HepG2 (cell line): ENCODE results near the gene RHBDD1. TPM values are rescaled to one million over a fixed set of nuclear protein-coding genes. Genes with fewer than 3 reads are reported as not detected.
A peak's percentile ranks its signal among the peaks of the same experiment; 100 is the strongest.

Source experiments
- ATAC-seq: fragments of 200-7000 bp; cut with Tn5 transposase; 3 replicates; pipeline ENCODE4 v1.9.1; 2020; ENCODE audit warnings: mild to moderate bottlenecking, moderate library complexity
- BruUV-seq: library from RNA; stranded (reverse); fragments of 400-500 nt; replicated peaks from 2 replicates; lab custom pipeline; 2021; lab: Mats Ljungman, UMichigan
- CTCF ChIA-PET: fragments of 300-600 bp; formaldehyde crosslinking; extraction: SDS; loops from one replicate; lab custom pipeline; 2021; ENCODE audit warnings: low total read pairs, inconsistent platforms, low intra/inter-chr PET ratio; lab: Yijun Ruan, JAX
- POLR2A ChIA-PET: fragments of 350-600 bp; sonication (Branson Sonifier 250); formaldehyde crosslinking; loops from one replicate; lab custom pipeline; 2020; ENCODE audit warnings: antibody characterized with exemption, inconsistent platforms; lab: Yijun Ruan, JAX
- DNase-seq: peaks from one replicate; pipeline ENCODE4 v3.0.0-alpha.2; 2015; ENCODE audit warnings: low spot score
- FAIRE-seq: peaks from 3 replicates; lab custom pipeline; 2011; peaks lifted over from hg19 to GRCh38; lab: Jason Lieb, UNC
- H2AFZ ChIP-seq: one replicate; pipeline ENCODE4 v1.6.1; 2011; ENCODE audit warnings: low read length, inconsistent platforms
- H3K27ac ChIP-seq: fragments of 300-600 bp; 3 replicates; pipeline ENCODE4 v1.8.0; 2011; ENCODE audit warnings: mixed run types, mild to moderate bottlenecking, mixed read lengths, low read length, inconsistent platforms; ENCODE audit not compliant: insufficient read depth; ENCODE audit errors: extremely low read length
- H3K27me3 ChIP-seq, 2 experiments: fragments of 200-600 bp in 1 of 2; 2 replicates in 1 of 2; 3 replicates in 1 of 2; pipeline versions ENCODE4 v1.6.0 to v1.8.0; 2011; ENCODE audit warnings: low read length in 2 of 2, mild to moderate bottlenecking in 2 of 2, moderate library complexity in 2 of 2, inconsistent platforms in 1 of 2; ENCODE audit not compliant: insufficient read depth in 2 of 2, control insufficient read depth in 1 of 2
- H3K36me3 ChIP-seq, 2 experiments: fragments of 200-600 bp in 1 of 2; replicated peaks in 1 of 2; 2 replicates in 1 of 2; 3 replicates in 1 of 2; pipeline versions ENCODE4 v1.5.1 to v1.8.0; 2011; ENCODE audit warnings: low read length in 2 of 2, inconsistent platforms in 1 of 2; ENCODE audit not compliant: insufficient read depth in 2 of 2, control insufficient read depth in 1 of 2
- H3K4me1 ChIP-seq: 2 replicates; pipeline ENCODE4 v1.5.1; 2012; ENCODE audit warnings: low read length, inconsistent platforms; ENCODE audit not compliant: insufficient read depth
- H3K4me2 ChIP-seq: 2 replicates; pipeline ENCODE4 v1.6.0; 2011; ENCODE audit warnings: low read depth, low read length, inconsistent platforms
- H3K4me3 ChIP-seq, 3 experiments: fragments of 200-600 bp in 1 of 3; sonication (generic), shearing (Covaris generic) in 1 of 3; replicated peaks in 1 of 3; 2 replicates each; pipeline ENCODE4 v1.5.1; 2011 to 2016; ENCODE audit warnings: low read length in 3 of 3, inconsistent platforms in 2 of 3, low read depth in 2 of 3, mild to moderate bottlenecking in 2 of 3, control low read depth in 1 of 3, mixed read lengths in 1 of 3; ENCODE audit not compliant: insufficient read depth in 1 of 3
- H3K79me2 ChIP-seq: one replicate; pipeline ENCODE4 v1.6.1; 2011; ENCODE audit warnings: low read length, inconsistent platforms; ENCODE audit not compliant: insufficient read depth
- H3K9ac ChIP-seq: 2 replicates; pipeline ENCODE4 v1.6.0; 2011; ENCODE audit warnings: mild to moderate bottlenecking, low read depth, low read length, inconsistent platforms; ENCODE audit not compliant: insufficient read depth
- H3K9me3 ChIP-seq: 2 replicates; pipeline ENCODE4 v1.5.1; 2012; ENCODE audit warnings: mild to moderate bottlenecking, low read length
- H4K20me1 ChIP-seq: 2 replicates; pipeline ENCODE4 v1.6.0; 2011; ENCODE audit warnings: inconsistent platforms, mild to moderate bottlenecking, low read length, moderate library complexity; ENCODE audit not compliant: insufficient read depth
- ELF1 ChIP-seq: sonication (generic); formaldehyde crosslinking; IDR thresholded peaks from 2 replicates; pipeline ENCODE4 v1.4.0; 2020; ENCODE audit warnings: missing genetic modification reagents
- MAFF ChIP-seq: IDR thresholded peaks from 2 replicates; pipeline ENCODE4 v1.6.1; 2011; ENCODE audit warnings: low read depth, low read length, improper control_type of control experiment
- MAFK ChIP-seq, 2 experiments: IDR thresholded peaks in 1 of 2; conservative IDR thresholded peaks in 1 of 2; 2 replicates each; pipeline ENCODE4 v1.6.1; 2011; ENCODE audit warnings: improper control_type of control experiment in 2 of 2, low read length in 2 of 2
- NBN ChIP-seq: fragments of 450-650 bp; conservative IDR thresholded peaks from 2 replicates; pipeline ENCODE4 v1.6.1; 2017
- REXO4 ChIP-seq: sonication (generic); formaldehyde crosslinking; IDR thresholded peaks from 2 replicates; pipeline ENCODE4 v1.8.0; 2022; ENCODE audit warnings: missing genetic modification reagents, mild to moderate bottlenecking, borderline replicate concordance
- THRA ChIP-seq: sonication (generic); formaldehyde crosslinking; IDR thresholded peaks from 2 replicates; pipeline ENCODE4 v1.4.0; 2020; ENCODE audit warnings: missing genetic modification reagents, borderline replicate concordance
- ZMAT5 ChIP-seq: sonication (generic); formaldehyde crosslinking; IDR thresholded peaks from 2 replicates; pipeline ENCODE4 v1.5.0; 2020; ENCODE audit warnings: mild to moderate bottlenecking, low read depth, missing genetic modification reagents, borderline replicate concordance
- ZNF33A ChIP-seq: sonication (generic); formaldehyde crosslinking; IDR thresholded peaks from 2 replicates; pipeline ENCODE4 v1.5.1; 2020; ENCODE audit warnings: missing genetic modification reagents, mild to moderate bottlenecking, moderate library complexity, borderline replicate concordance
- ZNF34 ChIP-seq: sonication (generic); formaldehyde crosslinking; IDR thresholded peaks from 2 replicates; pipeline ENCODE4 v1.4.0; 2020; ENCODE audit warnings: mild to moderate bottlenecking, missing genetic modification reagents, borderline replicate concordance
- WGBS: methylation state at CpG from one replicate; pipeline ENCODE4 v1.1.6; 2017; ENCODE audit warnings: low lambda C conversion rate; 5-methylcytosine and 5-hydroxymethylcytosine counted together
- in situ Hi-C: cut with HindIII; loops from 2 replicates; pipeline ENCODE4 v1.10.0; 2017; ENCODE audit warnings: low pct_unique_long_range_greater_than_20kb; ENCODE audit not compliant: extremely low pct_ligation_motif_present
- intact Hi-C: fragments of 100-400 bp; cut with micrococcal nuclease; formaldehyde crosslinking; loops from one replicate; pipeline ENCODE4 v1.10.0; 2022; ENCODE audit not compliant: unreplicated experiment
- polyA plus RNA-seq, 8 experiments: library from polyadenylated mRNA; depleted of rRNA in 3 of 8; stranded (reverse) in 7 of 8; unstranded in 1 of 8; fragments of >200 nt; fragmentation: Illumina TruSeq in 4 of 8; extraction: Trizol in 4 of 8; gene quantifications; 2 replicates each; pipeline versions ENCODE4 v1.2.1 to v1.2.3, GENCODE V29; 2011 to 2016; ENCODE audit warnings: low read depth in 4 of 8, missing spikeins in 1 of 8, mixed read lengths in 1 of 8; ENCODE audit not compliant: insufficient read depth in 1 of 8
- total RNA-seq, 5 experiments: library from RNA; depleted of rRNA; stranded (reverse); fragments of >200 nt; fragmentation: Illumina TruSeq; extraction: Trizol; gene quantifications; 2 replicates each; pipeline ENCODE4 v1.2.3, GENCODE V29; 2016; ENCODE audit warnings: low read depth in 1 of 5

RHBDD1 gene
- total and polyA plus RNA-seq, 2 of the 13 experiments (the other 11 are each of a cell fraction or from before 2014, with no cell fraction given): 8.2 to 9.5 TPM

- no peak overlapping the region for H3K4me2 ChIP-seq
- H2AFZ ChIP-seq: no peak overlapping the region
- no peaks in the 10 kb centered on the region for H3K27me3 ChIP-seq
- H3K27ac ChIP-seq: no peak overlapping the region
- H3K79me2 ChIP-seq: no peaks in the 10 kb centered on the region
- in situ Hi-C loops (no loop called here), intact Hi-C loops (no loop called here)
- H3K9me3 ChIP-seq: no peaks in the 10 kb centered on the region
- no peak for ATAC-seq
- no peak for DNase-seq
- H3K4me3 ChIP-seq: no peak overlapping the region
- H3K36me3 ChIP-seq: no peaks in the 10 kb centered on the region
- ChIA-PET POLR2A (no interaction called here), CTCF (no interaction called here)
- 4% methylated on average over 1 of the region's 1 CpG for WGBS
- H3K4me1 ChIP-seq: no peaks in the 10 kb centered on the region
- TF ChIP-seq THRA (CRISPR knock-in tag) (no peak), MAFF (no peak)
- H4K20me1 ChIP-seq: no peaks in the 10 kb centered on the region
- FAIRE-seq: no peak
- no TSS peak for BruUV-seq
- H3K9ac ChIP-seq: no peak overlapping the region
These were observed 74.5 kb downstream of the RHBDD1 start for GRCh38 chr2:226910384-226910783.

- H3K9ac ChIP-seq: no peak overlapping the region
- no peak for ATAC-seq
- BruUV-seq: no TSS peak
- H3K4me3 ChIP-seq: no peak overlapping the region
- TF ChIP-seq MAFK (conservative IDR thresholded peaks at IDR 0.05 in 1 of 2, IDR thresholded peaks at IDR 0.05 in 1 of 2; ENCODE audit: low read length in 2 of 2) (peak in 1 of 2 experiments; percentile 31; a peak in 2 of 4 replicates), ZNF33A (CRISPR knock-in tag) (no peak), MAFF (peak; percentile 34; the same call in 1 of the 2 replicates), REXO4 (CRISPR knock-in tag) (no peak), ZNF34 (CRISPR knock-in tag) (no peak), ELF1 (CRISPR knock-in tag) (no peak), ZMAT5 (CRISPR knock-in tag) (no peak), NBN (no peak)
- no peaks in the 10 kb centered on the region for H3K36me3 ChIP-seq
- H4K20me1 ChIP-seq: no peaks in the 10 kb centered on the region
- no peak for FAIRE-seq
- H3K79me2 ChIP-seq: no peaks in the 10 kb centered on the region
- no peak for DNase-seq
- no peaks in the 10 kb centered on the region for H3K4me1 ChIP-seq
- H3K27ac ChIP-seq: no peak overlapping the region
- H2AFZ ChIP-seq: no peak overlapping the region
- H3K4me2 ChIP-seq: no peak overlapping the region
- POLR2A ChIA-PET: no interaction called here
- H3K9me3 ChIP-seq: no peaks in the 10 kb centered on the region
- no peaks in the 10 kb centered on the region for H3K27me3 ChIP-seq
- in situ Hi-C loops (no loop called here), intact Hi-C loops (no loop called here)
- 76% methylated on average over 3 of the region's 3 CpGs for WGBS
- CTCF ChIA-PET: no interaction called here
These were observed 76.1 kb downstream of the RHBDD1 start for GRCh38 chr2:226911932-226912331.
